Ramos (cell line): Measurements from ENCODE around the gene TBC1D16.

Source experiments
- in situ Hi-C: fragments of 300-500 bp; cut with MboI; formaldehyde crosslinking; loops from one replicate; pipeline ENCODE4 v1.14.3; 2022; ENCODE audit warnings: low sequenced_read_pairs; ENCODE audit not compliant: unreplicated experiment

The TBC1D16 gene

DNA sequence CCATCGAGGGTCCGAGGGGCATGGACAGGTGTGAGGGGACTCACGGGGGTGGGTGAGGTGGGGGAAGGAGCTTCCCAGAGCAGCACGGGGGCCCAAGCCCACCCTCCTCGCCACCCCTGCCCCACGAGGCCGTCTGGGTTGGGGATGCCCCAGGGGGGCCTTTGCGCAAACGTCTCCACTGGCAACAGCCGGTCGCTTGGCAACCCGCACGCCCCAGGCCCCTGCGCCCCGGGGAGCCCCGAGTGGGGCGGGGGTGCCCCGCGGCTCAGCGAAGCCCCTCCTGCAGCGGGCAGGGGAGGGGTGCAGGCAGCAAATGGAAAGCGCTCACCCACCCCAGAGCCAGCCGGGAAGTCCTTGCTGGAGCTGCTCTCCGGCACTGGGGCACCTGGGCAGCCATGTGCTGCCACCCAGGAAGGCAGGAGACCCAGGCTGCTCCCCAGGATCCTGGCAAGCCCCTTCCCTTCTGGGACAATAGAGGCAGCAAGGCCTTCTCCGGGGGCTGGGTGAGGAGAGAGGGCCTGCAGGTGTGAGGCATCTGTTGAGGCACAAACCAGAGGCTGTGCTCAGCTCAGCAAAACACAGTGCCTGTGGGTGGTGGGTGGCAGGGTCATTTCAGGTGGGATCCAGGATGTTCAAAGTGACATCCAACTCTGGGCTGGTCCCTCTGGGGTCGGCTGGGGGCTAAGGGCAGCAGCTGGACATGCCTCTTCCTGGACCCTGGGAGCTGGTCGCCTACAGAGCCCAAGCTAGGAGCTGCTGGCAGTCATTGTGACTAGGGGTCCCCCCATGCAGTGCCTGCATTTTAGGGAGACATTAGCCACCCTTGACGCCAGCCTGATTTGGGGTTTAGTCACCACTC is 115.6 kb downstream of the TBC1D16 start:
- in situ Hi-C loops = no loop called here

DNA sequence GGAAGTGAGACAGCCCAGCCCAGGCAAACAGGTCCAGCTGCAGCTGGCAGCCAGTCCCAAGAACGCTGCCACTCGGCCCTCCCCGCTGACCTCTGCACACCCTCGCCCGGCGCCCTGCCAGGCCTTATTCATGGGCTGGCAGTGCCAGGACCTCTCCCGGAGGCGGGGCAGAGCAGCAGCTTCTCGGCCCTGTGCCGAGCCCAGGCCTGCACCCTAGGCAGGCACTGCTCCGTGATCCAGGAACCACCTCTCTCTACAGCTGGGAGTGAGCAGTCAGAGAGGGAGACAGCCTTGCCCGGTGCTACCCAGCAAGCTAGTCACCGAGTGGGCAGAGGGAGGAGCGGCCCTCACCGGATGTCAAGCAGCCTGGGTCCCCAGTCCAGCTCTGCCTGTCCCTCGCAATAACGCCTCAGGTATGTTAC is 116.5 kb downstream of the TBC1D16 start:
- in situ Hi-C loops = no loop called here

- in situ Hi-C loops = no loop called here
Observed at GRCh38 chr17:79918581-79919163, 117.0 kb downstream of the TBC1D16 start.

DNA sequence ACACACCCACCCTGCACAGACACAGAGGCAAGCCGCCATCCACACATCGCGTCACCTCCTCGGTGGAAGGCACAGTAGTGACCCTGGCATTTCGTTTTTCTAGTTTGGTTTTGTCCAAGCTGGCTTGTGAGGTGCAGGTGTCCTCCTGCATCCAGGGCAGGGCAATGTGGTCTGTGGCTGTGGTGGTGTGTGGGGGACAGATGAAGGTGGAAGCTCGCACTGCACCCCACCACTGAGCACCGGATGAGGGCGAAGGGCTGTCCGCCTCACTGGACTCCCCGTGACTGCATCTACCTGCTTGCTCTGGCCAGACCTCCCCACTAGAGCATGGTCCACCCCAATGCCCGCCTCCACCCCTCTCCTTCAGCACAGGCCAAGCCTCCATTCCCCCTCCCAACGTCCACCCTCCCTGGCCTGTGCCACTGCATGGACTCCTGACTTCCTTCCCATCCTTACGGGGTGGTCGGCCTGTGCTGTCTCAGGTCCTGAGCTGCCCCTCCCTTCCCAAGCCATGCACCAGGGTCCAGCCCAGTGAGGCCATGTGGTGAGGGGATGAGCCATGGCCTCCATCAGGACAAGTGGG is 117.7 kb downstream of the TBC1D16 start:
- in situ Hi-C loops = no loop called here

- in situ Hi-C loops = no loop called here
Observed at GRCh38 chr17:79916991-79917901, 118.4 kb downstream of the TBC1D16 start.

DNA sequence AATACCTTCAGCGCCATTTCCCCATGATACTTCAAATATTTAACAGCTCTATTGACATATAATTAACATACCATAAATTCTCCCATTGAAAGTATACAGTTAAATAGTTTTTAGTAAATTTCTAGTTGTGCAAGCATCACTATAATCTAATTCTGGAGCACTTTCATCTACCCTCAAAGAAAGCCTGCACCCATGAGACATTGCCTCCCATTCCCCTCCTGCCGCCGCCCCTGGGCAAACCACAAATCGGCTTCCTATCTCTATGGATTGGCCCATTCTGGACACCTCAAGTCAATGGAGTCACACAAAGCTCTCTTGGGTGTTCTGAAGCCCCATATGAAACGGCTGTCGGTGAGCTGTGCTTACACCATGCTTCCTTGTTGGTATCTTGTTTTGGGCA is 119.2 kb downstream of the TBC1D16 start:
- in situ Hi-C loops = no loop called here

GRCh38 chr17:79915850-79916430 is 119.7 kb downstream of the TBC1D16 start:
- in situ Hi-C loops = no loop called here

- in situ Hi-C loops = no loop called here
Observed at GRCh38 chr17:79914813-79915740, 120.6 kb downstream of the TBC1D16 start.

DNA sequence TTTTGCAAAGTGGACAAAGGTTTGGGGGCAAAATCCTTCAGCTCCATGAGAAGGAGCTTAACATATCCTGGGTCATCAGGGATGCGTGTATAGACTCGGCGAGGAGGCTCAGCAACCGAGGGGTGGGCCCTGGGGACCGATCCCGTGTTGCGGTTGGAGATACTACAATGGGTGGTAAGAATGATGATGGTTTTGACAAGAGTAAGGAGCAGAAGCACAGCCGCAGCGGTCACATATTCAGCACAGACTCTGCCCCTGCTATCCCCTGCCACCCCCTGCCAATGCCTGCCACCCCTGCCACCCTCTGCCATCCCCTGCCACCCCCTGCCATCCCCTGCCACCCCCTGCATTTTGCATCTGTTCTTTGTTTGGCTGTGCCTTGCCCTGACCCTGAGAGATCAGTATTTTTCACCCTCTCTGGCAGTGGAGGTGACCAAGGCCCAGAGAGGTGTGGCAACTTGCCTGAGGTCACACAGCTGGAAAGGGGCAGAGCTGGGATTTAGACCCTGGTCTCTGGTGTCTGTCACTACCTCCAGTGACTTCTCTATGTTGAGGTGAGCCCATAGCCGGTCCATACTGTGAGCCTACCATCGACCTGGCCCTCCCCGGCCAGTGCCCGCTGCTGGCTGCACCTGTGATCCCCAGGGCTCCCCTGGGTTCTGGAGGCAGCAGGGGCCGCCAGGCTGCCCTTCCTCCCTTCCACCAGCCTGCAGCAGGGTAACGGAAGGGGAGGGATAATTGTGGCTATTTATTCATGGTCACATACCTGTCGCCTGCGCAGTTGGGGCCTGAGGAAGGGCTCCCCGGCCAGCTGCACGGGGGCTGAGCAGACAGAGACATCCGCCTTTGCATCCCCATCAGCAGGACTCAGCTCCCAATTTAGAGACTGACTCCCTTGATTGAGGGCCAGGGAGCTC is 121.5 kb downstream of the TBC1D16 start:
- in situ Hi-C loops = no loop called here

DNA sequence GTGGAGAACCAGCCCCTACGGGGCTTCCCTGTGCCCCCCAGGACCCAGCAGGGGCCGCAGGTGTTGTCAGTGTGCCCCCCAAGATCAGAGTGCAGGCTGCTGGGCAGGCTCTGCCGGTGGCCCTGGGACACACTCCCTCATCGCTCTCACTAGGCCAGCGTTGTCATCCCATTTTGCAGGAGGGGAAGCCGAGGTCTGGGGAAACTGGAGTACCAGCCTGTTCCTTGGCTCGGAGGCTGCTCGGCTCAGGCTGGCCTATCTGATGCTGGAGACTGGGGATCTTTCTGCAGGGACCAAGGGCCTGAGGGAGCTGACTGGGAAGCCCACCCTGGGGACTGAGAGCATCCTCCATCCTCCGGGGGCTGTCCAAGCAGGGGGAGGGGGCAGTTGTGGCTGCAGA is 122.2 kb downstream of the TBC1D16 start:
- in situ Hi-C loops = no loop called here

DNA sequence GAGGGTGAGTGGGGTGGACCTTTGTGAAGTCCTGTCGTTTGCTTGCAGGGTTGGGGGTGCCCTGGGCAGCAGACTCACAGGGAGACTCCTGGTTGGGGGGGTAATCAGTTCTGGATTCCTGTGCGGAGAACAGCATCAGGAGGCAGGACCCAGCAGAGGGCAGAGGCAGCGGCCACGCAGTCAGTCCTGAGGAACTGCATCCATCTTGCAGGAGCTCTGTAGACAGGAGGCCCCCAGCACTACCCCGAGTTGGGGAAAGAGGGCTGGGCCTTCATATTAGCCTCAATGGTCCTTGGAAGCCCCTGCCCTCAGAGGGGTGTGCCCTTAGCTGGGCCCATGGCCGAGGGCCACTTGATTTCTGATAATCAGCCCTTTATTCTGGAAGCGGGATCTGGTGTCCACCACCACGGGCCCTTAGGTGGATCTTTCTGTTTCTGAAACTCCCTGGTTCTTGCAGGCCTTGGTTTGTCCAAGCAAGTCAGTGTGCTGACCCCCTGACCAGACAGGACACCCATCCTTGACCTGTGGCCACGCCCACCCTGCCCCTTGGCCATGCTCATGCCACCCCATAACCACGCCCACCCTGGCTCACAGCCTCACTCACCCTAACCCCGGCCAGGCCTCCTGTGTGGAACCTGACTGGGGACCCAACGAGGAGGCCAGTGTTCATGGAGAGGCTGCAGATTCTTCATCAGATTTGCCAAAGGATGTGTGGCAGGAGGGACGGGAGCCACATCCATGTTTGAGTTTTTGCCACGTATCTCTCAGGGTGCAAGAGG is 122.9 kb downstream of the TBC1D16 start:
- in situ Hi-C loops = no loop called here

DNA sequence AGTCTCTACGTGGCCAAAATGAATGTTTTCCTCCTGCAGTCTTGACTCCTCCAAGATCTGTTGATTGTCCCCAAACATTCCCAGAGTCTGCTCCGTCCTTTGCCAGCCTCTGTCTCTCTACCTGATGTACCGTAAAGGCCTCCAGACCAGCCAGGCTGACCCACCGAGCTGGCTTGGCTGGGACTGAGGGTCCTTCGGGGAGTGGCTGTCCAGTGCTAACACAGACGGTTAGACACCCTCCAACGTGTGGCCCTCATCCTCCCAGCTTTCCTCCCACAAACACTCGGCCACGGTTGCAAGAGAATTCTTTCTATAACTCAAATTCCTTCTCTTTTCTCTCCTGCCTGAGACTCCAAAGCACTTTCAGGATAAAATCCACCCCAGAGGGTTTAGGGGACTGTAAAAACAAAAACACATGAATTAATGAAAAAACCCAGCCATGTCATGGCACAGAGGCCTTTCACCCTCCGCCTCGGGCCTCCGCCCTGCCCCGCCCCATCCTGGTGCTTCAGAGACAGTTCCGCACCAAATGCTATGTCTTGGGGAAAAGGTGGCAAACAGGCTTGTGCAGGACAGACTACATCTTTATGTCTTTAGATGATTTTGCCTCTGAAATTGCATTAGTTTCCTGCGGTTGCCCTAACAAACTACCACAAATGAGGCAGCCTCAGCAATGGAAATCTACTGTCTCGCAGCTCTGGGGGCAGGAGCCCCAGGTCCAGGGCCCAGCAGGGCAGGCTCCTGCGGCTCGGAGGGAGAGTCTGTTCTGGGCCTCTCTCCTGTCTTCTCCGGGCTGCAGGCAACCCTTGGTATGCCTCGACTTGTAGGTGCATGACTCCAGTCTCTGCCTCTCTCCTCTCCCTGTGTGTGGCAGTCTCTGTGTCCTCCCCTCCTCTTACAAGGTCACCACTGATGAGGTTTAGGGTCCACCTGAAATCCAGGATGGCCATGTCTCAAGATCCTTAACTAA is 124.0 kb downstream of the TBC1D16 start:
- in situ Hi-C loops = no loop called here

GRCh38 chr17:79910985-79911361 is 124.7 kb downstream of the TBC1D16 start:
- in situ Hi-C loops = no loop called here

DNA sequence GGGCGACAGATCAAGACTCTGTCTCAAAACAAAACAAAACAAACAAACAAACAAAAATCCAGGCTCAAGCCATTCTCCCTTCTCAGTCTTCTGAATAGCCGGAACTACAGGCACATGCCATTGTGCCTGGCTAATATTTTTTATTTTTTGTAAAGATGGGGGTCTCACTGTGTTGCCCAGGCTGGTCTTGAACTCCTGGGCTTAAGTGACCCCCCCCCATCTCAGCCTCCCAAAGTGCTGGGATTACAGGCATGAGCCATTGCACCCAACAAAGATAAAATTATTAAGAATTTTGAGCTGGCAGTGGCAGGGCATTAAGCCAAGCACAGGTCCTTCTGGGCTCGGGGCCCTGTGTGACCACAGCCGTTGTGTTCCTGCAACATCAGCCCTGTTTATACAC is 126.6 kb downstream of the TBC1D16 start:
- in situ Hi-C loops = no loop called here

GRCh38 chr17:79907850-79908249 is 127.8 kb downstream of the TBC1D16 start:
- in situ Hi-C loops = no loop called here

DNA sequence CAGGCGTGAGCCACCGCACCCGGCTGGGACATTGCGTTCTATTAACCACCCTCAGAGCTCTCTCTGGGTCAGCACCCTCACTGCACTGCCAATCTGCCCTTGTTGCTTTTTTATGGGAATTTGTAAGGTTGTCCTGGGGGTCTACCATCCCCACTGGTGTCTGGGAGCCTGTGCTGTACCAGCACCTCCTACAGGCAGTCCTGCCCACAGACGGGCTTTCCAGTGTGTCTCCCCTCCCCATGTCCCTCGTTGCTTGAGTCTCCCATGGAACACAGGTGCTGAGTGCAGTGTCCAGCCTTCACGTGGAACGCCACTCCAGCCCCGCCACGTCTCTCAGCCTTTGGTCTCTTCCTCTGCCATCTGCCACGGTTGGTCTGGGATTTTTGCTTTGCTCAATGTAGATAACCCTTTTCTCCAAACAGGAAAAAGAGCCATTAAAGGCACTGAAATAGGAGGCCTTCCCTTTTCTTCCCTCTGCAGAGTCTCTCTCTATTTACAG is 128.4 kb downstream of the TBC1D16 start:
- in situ Hi-C loops = no loop called here
